Fibroblast of skin of abdomen (primary cell): ENCODE results near the gene CAMK2D.

Experiments
- DNase-seq: peaks from one replicate; pipeline ENCODE4 v3.0.0-alpha.2; 2013

Gene CAMK2D

DNA sequence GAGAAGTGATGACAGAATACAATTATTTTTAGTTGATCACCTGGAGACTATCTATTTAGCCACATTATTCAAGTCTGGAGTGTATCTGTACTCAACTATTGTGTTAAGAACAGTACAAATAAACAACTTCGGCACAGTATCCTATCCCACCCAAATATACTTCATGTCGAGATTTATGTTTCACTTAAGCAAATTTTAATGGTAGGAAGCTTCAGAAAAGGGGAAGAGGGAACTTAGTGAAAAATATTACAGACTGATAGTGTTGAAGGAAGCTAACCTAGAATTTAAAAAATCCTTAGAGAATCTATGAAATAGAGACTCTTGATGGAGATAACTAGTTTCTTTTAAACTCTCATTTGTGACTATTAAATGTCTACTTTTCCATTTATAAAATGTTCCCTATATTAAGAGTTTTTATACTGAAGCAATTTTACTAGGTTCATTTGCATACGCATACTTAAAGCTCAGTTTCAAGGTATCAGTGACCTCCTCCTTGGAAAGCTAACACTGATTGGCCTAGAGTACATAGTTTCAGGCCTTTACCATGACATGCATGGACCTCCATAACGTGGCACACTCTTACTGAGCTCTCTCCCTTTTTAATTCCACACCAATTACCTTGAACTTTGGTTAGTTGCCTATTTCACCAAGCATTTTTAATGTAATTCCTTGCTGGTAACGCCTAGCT lies 197.7 kb downstream of the CAMK2D start:
- no peak for DNase-seq

DNA sequence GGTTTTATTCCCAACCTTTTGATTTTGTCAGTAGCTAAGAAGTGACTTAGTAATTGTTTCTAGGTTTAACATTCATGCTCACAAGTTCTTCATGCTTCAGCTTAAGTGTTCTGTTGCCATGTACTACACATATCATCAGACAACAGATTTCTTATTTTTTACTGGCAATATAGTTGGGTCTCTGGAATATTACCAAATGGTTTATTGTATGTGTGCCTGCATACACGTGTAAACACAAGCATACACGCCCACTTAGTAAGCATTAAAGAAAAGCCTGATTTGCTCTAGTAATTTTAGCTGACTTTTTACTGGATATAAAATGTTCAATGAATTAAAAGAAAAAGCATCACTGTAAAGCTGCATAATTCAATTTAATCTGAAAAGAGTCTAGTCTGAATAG lies 199.8 kb downstream of the CAMK2D start:
- DNase-seq, result no peak

DNA sequence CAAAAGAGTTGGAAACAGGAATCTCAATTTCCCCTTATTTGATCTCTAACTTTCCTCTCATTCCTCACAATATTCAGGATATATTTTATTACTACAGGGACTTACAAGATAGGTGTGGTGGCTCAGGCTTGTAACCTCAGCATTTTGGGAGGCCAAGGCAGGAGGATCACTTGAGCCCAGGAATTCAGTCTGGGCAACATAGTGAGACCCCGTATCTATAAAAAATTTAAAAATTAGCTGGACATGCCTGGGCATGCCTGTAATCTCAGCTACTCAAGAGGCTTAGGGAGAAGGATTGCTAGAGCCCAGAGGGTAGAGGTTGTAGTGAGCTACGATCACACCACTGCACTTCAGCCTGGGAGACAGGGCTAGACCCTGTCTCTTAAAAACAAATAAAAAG lies 200.4 kb downstream of the CAMK2D start:
- no peak for DNase-seq

DNA sequence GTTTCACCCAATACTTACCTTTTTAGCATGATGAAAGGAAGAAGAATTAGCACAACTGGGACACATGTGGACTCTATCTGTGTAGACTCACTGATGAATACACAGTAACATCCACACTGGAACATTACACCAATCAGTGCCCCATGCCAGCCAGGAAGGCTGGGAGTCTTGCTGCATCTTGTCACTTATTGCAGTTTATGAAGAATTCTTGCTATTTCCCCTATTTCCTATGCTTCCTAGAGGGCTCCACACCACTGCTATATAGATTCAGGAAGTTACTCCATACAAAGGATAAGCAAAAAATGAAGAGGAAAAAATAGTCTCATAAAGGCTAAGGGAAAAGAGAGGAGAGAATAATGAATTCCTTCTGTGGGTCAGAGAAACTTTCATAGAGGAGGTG lies 201.0 kb downstream of the CAMK2D start:
- DNase-seq, result peak; percentile 42

DNA sequence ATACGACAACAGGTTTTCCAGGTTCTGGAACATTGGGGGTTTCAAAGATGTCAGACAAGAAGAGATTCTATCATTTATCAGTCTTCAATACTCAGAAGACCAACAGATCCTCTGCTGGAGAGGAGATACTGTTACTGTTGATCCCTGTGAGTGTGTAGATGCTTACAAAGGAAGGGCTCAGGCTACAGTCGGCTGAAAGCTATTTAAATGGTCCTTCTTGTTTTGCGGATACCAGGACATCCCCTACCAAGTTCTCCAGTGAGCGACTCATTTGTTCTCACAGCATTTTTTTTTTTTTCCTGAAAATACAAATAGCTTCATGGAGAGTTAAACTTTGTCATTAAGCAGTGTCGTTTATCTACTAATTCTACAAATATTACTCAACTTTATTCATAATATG lies 201.6 kb downstream of the CAMK2D start:
- DNase-seq, result no peak

DNA sequence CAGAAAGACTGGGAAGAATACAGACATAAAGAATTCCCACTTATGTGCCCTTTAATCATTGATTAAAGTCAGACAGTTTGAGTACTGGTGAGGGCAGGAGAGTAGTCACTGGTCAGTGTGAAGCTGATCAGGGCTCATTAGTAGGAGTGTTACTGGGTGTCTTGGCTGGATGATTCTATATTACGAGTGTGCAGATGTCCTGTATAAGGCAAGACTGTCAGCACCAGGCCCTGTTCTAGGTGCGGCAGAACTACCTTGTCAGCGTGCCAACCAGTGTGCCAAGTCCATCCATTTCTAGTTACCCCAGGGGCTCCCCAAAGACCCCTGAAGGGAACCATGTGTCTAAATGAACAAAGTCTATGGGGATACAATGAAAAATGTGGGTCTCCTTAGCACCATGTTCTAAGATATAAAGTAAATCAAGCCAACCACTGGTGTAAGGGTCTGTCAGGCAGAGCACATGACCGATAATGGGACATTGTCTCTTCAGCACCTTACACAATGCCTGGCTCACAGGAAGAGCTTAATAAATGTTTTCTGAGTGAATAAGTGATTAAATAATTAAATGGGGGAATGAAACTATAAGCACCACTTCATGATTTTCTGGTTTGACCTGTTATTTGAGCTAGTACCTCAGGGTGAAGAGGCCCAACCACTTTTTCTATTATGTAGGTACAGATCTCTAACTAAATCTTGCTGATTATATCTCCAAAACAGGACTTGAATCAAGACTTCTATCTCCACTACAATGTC lies 205.0 kb downstream of the CAMK2D start:
- DNase-seq, result no peak

DNA sequence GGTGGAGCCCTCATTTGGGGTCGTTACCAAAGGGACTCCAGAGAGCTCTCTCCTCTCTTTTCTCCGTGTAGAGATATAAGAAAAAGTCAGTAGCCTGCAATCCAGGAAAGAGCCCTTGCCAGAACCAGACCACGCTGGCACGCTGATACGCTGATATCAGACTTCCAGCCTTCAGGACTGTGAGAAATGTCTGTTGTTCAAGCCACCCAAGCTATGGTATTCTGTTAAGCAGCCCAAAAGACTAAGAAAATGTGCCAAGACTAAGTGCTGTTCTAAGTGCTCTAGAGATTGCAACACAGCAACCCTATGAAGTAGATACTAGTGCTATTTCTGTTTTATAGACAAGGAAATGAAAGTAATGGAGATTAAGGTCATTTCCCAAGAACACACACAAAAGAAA lies 205.7 kb downstream of the CAMK2D start:
- DNase-seq, result no peak

DNA sequence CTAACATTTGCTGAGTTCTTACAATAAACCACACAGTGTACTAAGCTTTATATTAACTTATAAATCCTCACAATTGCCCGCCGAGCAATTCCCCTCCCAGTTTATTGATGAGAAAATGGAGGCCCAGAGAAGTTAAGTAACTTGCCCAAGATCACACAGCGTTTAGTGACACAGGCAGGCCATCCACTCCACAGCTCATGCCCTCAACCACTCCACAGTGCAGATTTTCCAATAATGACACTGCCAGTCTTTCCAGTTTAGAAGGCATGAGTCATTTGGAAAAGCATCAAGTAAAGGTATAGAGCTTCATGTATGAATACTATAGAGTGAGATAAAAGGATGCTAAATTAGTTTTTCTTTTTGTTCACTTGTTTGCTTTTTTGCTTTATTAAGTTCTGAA lies 208.5 kb downstream of the CAMK2D start:
- DNase-seq, result no peak

DNA sequence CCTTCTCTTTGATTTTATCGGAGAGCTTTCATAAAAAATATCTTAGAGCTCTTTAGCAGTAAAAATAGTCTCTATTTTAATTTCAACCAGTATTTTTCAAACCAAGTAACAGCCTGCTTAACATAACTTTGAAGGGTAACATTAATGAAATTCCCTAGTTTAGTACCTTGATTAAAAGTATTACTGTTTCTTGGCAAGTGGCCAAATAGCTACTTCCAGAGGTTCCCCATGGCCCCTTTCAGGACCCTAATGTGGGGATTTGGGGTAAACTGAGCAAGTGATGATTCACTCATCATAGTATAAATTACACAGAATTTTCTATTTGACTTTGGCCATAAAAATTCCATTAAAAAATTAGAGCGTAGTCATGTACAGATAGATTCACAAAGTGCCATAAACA lies 211.0 kb downstream of the CAMK2D start:
- DNase-seq, result no peak

DNA sequence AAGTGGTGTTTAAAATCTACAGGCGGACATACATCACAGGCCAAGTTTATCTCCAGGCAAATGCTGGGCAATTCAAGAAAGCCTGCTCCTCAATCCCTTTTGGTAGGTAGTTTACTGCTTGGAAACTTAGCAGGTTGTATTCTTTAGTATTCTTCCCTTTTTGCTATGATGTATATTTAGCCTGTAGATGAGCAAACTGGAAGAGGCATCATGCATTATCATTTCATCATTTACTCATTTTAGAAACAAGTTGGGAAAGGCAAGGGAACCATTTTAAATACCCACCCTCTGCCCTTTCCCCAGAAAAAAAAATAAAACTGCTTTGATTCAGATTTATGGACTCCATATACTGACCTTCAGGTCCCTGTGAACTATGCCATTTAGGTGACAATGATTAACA lies 213.2 kb downstream of the CAMK2D start:
- no peak for DNase-seq

DNA sequence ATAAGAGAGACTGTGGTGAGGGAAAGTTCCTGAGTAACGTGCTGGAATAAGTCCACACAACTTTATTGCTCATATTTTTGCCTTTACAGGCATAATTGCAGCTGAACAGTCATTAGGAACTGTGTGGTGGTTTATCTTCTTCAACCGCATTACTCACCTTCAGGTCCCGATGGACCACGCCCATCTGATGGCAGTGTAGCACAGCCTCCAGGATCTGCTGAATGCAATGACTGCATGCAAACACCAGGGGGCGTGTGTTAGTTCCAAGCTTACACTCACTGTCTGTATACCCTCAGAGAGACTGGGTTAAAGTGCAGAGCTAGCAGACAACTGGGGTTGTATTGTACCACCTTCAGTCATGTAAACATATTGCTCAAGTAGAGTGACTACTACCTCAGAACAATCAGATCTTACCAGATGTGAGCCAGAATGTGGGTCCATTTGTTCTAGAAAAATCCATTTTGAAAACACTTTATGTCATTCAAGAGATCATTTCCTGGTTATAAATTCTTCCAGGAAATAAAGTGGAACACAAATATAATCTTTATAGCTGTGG lies 214.0 kb downstream of the CAMK2D start:
- peak; percentile 95 for DNase-seq

DNA sequence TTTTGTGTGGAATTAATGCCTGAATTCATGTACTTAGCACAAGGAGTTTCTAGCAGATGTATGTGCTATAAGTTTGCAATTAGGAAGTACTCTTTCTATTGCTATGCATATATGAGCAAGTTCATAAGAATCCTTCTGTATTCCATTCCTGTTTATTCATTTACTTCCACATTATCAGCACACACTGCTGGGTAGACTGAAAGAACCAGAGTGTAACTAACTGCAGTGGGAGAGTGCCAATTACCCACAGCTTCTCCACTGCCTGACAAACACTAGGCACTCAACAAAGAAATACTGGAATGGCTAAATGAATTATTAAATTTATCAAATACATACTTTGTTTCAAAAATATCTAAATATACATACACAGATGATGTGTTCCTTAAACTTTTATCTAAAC lies 219.6 kb downstream of the CAMK2D start:
- peak; percentile 55 for DNase-seq

DNA sequence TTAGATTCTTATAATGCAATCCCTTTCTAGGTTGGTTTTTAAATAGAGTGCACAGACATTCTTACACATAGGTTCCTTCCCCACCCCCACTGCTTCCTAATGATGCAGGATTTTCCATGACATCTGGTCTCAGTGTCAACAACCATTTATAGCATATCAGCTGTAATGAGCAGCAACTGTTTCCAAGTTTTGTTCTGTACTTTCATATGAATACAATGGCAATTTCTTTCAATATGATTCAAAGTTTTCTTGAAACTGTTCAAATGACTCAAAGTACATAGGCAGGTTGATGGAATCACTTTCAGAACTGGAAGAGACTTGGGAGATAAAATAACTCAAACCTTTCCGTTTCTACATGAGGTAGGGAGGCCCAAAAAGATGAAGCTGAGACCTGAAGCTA lies 220.7 kb downstream of the CAMK2D start:
- DNase-seq, result peak; percentile 23

DNA sequence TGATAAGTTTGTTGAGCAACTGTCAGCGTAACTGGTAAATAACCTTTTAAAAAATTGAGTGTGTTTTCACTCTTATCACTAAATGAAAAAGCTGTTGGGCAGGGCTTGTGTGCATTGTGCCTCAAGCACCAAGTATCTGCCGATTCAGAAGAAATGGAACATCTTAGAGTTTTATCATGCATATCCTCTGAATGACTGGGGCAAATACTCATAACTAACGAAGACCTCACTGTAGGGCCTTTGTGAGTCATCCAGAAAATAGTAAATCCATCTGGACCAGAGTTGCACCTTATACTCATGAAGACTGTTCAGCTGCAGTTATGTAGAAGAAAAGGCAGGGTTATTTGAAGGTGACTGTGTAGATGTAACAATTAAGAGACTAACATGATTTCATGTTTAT lies 222.1 kb downstream of the CAMK2D start:
- peak; percentile 79 for DNase-seq

DNA sequence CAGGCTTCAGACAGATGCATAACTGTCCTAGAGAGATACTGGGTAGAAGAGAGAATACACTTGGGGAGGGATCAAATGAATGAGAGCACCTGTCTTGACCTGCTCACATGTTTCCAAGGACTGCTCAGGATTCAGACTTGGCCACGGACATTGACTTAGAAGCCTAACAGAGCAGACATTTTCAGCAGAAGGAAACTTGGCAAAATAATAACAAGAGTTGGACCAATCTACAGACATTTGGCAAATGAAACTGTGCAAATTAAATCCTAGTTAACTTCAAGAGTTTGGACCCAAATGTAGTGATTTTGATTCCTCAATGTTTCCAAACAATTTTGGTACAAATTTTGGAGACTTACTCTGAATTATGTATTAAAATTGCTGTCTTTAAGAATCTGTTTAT lies 223.9 kb downstream of the CAMK2D start:
- no peak for DNase-seq

DNA sequence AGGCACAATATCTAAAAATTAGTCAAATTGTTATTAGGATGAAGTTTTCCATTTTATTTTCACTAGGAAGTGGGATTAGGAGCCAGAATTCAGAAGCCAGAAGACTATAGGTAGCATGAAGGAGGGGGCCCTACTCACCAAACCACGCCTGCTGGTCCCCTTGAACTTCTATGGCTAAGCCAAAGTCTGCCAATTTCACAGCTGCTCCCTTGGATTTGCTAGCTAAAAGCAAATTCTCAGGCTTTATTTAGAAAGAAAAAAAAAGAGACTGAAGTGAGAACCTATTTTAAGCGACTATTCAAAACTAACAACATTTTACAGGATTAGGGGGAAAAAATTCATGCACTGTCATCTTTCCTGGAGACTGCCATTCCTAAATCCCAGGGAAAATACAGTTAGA lies 224.3 kb downstream of the CAMK2D start:
- DNase-seq, result no peak

DNA sequence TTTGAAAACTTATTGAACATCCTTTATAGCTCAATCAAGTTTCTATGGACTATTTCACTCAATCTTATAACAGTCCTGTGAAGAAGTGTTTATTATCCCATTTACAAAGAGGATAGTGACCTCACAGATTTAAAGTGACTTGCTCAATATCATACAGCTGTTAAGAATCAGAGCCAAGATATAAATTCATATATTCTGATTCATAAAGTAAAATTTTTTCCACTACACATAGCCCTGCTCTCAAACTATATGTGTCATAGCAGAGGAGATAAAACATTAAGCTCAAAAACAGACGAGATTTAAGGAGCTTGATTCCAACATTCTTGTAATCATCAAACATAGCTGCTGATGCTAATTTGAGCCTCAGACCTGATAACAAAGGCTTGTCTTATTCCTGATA lies 226.8 kb downstream of the CAMK2D start:
- DNase-seq, result peak; percentile 48

DNA sequence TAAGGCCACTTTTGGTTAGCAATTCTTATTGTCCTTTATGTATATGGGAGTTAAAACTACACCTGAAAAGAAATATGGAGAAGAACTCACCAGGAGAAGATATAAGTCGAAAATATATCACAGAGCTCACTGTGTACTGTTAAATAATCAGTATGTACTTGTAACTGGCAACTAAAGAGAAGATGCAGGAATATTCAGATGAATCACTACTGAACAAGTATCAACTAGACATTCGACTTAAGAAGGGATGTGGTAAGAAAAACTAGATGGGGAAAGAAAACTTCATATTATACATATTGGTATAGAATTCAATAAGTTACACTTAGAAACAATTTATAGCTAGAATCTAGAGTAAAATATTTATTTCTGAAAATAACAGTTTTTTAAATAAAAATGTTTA lies 230.0 kb downstream of the CAMK2D start:
- no peak for DNase-seq

DNA sequence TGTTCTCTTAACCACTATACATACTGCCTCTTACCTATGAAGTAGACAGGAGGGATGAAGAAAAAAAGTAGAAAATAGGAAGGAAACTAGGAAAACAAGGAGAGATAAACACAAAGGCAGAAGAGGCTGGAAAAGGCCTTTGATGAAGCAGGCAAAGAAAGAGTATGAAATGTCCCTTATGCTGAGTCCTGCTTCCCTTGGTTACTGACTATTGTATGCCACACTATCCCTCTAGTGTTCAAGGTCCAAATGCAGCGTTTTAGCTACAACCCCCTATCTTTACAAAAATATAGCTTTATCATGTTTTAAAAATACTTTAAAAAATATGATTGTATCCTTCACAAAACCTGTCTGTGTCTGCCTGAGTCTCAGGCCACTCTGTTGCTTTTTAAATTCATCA lies 233.1 kb downstream of the CAMK2D start:
- DNase-seq, result no peak

DNA sequence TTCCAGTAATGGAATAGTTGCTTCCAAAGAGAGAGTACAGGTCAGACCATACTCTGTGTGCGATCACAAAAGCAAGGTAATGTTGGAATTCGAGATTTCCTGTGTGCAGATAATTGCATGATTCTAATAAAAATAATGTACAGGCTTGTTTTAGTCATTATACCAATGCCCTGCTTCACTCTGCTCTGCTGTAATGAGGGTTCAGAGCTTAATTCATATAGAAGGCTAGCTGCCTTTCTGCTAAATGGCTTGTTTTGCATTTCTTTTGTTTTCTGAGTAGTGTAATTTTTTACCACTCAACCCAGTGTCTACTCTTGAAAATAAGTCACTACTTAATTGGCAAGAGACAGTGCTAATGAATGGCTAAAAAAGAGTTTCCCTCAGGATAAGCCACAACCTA lies 236.0 kb downstream of the CAMK2D start:
- no peak for DNase-seq

DNA sequence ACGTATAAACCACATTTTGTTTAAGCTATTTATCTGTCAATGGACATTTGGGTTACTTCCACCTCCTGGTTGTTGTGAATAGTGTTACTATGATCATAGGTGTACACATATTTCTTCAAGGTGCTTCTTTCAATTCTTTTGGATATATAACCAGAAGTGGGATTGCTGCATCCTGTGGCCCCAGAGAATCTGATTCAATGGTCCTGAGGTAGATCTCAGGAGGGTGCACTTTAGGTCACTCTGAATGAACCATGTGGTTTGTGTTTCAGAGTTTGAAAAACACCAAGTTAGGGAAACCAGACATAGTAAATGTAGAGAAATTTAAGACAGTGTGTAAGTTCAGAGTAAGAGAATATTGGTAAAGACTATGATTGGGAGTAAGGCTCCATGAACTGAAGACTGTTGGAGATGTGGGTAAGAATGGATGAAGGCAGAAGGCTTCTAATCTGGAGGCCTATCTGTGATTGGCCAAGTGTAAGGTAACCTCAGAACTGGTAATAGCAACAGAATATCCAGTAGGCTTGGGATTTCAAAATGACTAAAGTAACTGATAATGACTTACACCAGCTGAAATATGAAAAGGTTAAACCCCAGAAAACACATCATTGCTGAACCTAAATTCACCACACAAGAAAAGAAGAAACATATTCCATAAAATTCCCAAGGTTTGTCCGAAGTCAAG lies 236.9 kb downstream of the CAMK2D start:
- DNase-seq, result no peak

DNA sequence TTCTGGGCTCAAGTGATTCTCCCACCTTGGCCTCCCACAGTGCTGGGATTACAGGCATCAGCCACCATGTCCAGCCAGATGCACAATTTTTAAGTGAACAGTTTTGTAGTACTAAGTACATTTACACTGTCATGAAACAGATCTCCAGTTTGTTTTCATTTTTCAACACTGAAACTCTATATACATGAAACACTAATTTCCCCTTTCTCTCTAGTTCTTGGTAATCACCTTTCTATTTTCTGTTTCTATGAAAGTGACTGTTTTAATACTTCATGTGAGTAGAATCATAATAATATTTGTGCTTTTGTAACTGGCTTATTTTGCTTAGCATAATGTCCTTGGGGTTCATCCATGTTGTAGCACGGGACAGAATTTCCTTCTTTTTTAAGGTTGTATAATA lies 237.4 kb downstream of the CAMK2D start:
- no peak for DNase-seq

DNA sequence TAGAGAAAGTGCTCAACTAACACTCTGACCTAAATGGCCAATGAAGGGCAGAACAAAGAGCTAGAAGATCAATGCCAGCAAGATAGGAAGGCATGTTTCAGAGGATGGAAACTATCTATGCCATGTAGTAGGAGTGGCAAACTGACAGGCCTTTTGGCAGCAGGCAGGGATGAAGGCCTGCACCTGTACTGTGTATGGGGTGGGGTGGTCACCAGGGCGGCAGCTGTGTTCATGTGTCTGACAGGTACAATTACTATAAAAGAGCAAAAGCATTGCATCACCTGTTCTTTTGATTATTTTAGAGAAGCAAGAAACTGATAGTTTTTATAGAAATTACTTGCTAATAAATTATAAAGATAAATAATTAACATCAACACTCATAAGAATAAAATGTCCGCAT lies 239.1 kb downstream of the CAMK2D start:
- DNase-seq, result no peak

DNA sequence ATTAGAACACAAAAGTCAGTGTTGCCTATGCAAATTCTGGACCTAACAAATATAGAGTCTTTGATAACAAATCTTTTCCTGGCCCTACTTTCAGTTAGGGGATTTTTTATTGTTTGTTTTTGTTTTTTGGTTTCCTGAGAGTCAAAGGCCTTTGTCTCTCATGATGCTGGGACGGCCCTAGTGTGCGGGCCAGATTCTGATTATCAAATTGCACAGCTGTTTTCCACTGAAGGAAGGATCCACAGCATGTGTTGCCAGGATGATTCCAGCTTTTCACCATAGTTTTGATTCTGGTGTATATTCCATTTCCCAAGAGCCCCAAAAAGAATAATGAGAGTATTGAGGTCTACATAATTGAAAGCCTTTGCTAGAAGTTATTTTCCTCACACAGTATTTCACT lies 248.2 kb downstream of the CAMK2D start:
- no peak for DNase-seq
